Measurements from ENCODE around the gene CFAP298.
"Not testable (repeated sequence)": the region's sequence is repeated elsewhere in the genome, so short reads cannot be mapped to it uniquely, and the experiment has no call there.

CFAP298 gene

GRCh38 chr21:32566741-32567389, 45.3 kb downstream of the CFAP298 start:
- DNase-seq (ENCODE audit: low spot score): no peak

- DNase-seq (ENCODE audit: low spot score): no peak
Measured at GRCh38 chr21:32565856-32566465, 46.2 kb downstream of the CFAP298 start.

- no peak for DNase-seq (ENCODE audit: low spot score)
Measured at GRCh38 chr21:32562915-32563314, 49.3 kb downstream of the CFAP298 start.

- DNase-seq (ENCODE audit: low spot score): peak; percentile 30
Measured at GRCh38 chr21:32562426-32562825, 49.8 kb downstream of the CFAP298 start.

- DNase-seq (ENCODE audit: low spot score): not testable (repeated sequence)
Measured at GRCh38 chr21:32561476-32561875, 50.7 kb downstream of the CFAP298 start.

- no peak for DNase-seq (ENCODE audit: low spot score)
Measured at GRCh38 chr21:32560896-32561295, 51.3 kb downstream of the CFAP298 start.

- DNase-seq (ENCODE audit: low spot score): no peak
Measured at GRCh38 chr21:32559006-32559610, 53.1 kb downstream of the CFAP298 start.

GRCh38 chr21:32558106-32558505, 54.1 kb downstream of the CFAP298 start:
- no peak for DNase-seq (ENCODE audit: low spot score)

GRCh38 chr21:32554832-32555638, 57.1 kb downstream of the CFAP298 start:
- no peak for DNase-seq (ENCODE audit: low spot score)

GRCh38 chr21:32549886-32550285, 62.3 kb downstream of the CFAP298 start:
- no peak for DNase-seq (ENCODE audit: low spot score)

GRCh38 chr21:32549440-32549839, 62.7 kb downstream of the CFAP298 start:
- DNase-seq (ENCODE audit: low spot score): no peak
